A549 (cell line): ENCODE results near the gene PGA5.
"Not testable (repeated sequence)": the region's sequence is repeated elsewhere in the genome, so short reads cannot be mapped to it uniquely, and the experiment has no call there.

ENCODE experiments used
- CEBPB ChIP-seq, 2 experiments: fragments of >200 bp in 1 of 2; sonication (Bioruptor Twin) in 1 of 2; formaldehyde crosslinking in 1 of 2; IDR thresholded peaks; 2 replicates each; pipeline ENCODE4 v1.6.1; 2012 to 2016
- CHD4 ChIP-seq: fragments of 200-600 bp; sonication (generic); IDR thresholded peaks from 2 replicates; pipeline ENCODE4 v1.6.1; 2016; ENCODE audit warnings: antibody characterized with exemption, mild to moderate bottlenecking, borderline replicate concordance
- CTCF ChIP-seq: fragments of >200 bp; sonication (Bioruptor Twin); formaldehyde crosslinking; IDR thresholded peaks from 3 replicates; pipeline ENCODE4 v1.5.1; 2016
- EHMT2 ChIP-seq: fragments of 200-600 bp; sonication (generic); IDR thresholded peaks from 2 replicates; pipeline ENCODE4 v1.6.1; 2016; ENCODE audit warnings: antibody characterized with exemption, low read depth, mild to moderate bottlenecking, moderate library complexity
- EP300 ChIP-seq, 2 experiments: fragments of >200 bp; sonication (Bioruptor Twin); formaldehyde crosslinking; IDR thresholded peaks; 2 replicates in 1 of 2; 3 replicates in 1 of 2; pipeline ENCODE4 v1.6.1; 2016 to 2017
- HMGXB4 ChIP-seq: fragments of 250-450 bp; sonication (Bioruptor Pico); IDR thresholded peaks from 2 replicates; pipeline ENCODE4 v1.5.0; 2021; ENCODE audit warnings: mild to moderate bottlenecking, moderate library complexity, borderline replicate concordance
- PBX3 ChIP-seq: IDR thresholded peaks from 2 replicates; pipeline ENCODE4 v1.6.1; 2012
- RAD21 ChIP-seq, 2 experiments: fragments of >200 bp in 1 of 2; sonication (Bioruptor Twin) in 1 of 2; formaldehyde crosslinking in 1 of 2; IDR thresholded peaks in 1 of 2; conservative IDR thresholded peaks in 1 of 2; 2 replicates in 1 of 2; 3 replicates in 1 of 2; pipeline ENCODE4 v1.6.1; 2012 to 2018; ENCODE audit warnings: inconsistent platforms in 1 of 2
- RCOR1 ChIP-seq: fragments of 150-350 bp; IDR thresholded peaks from 2 replicates; pipeline ENCODE4 v1.6.1; 2014; ENCODE audit warnings: antibody characterized with exemption, low read length, low read depth
- SREBF2 ChIP-seq: fragments of 450-650 bp; IDR thresholded peaks from 2 replicates; pipeline ENCODE4 v1.6.1; 2014; ENCODE audit warnings: mild to moderate bottlenecking, moderate library complexity
- TP53 ChIP-seq: fragments of 250-450 bp; sonication (Bioruptor Pico); IDR thresholded peaks from 2 replicates; pipeline ENCODE4 v1.5.0; 2021; ENCODE audit warnings: mild to moderate bottlenecking, moderate library complexity
- TF ChIP-seq, protein P1 (sequence below): fragments of 150-350 bp; IDR thresholded peaks from 2 replicates; pipeline ENCODE4 v1.6.1; 2014; ENCODE audit warnings: low read depth, mild to moderate bottlenecking, low read length

- not testable (repeated sequence) for TF ChIP-seq CTCF; CHD4; EP300 (IDR thresholded peaks at IDR 0.05); TP53 (CRISPR knock-in tag); RAD21 (conservative IDR thresholded peaks at IDR 0.05 in 1 of 2, IDR thresholded peaks at IDR 0.05 in 1 of 2); PBX3; SREBF2; EHMT2; RCOR1; HMGXB4; CEBPB (IDR thresholded peaks at IDR 0.05)
- TF ChIP-seq, protein P1, sequence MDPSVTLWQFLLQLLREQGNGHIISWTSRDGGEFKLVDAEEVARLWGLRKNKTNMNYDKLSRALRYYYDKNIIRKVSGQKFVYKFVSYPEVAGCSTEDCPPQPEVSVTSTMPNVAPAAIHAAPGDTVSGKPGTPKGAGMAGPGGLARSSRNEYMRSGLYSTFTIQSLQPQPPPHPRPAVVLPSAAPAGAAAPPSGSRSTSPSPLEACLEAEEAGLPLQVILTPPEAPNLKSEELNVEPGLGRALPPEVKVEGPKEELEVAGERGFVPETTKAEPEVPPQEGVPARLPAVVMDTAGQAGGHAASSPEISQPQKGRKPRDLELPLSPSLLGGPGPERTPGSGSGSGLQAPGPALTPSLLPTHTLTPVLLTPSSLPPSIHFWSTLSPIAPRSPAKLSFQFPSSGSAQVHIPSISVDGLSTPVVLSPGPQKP = not testable (repeated sequence)
These were observed 18.9 kb upstream of the PGA5 start, which contains the start of gene PGA4 for GRCh38 chr11:61222047-61222446.
